Neural progenitor cell (in vitro differentiated cells): Measurements from ENCODE around the gene VASH2. TPM values are rescaled to one million over a fixed set of nuclear protein-coding genes. Genes with fewer than 3 reads are reported as not detected.

Experiments
- DNase-seq: peaks from one replicate; pipeline ENCODE4 v3.0.0-alpha.2; 2016; ENCODE audit warnings: low spot score
- H2AFZ ChIP-seq: fragments of 200-600 bp; sonication (generic); replicated peaks from 2 replicates; pipeline ENCODE4 v1.6.1; 2016; ENCODE audit warnings: antibody characterized with exemption
- H3F3A ChIP-seq: fragments of 200-600 bp; sonication (generic); 2 replicates; pipeline ENCODE4 v1.6.1; 2016; ENCODE audit warnings: antibody characterized with exemption, low read depth
- H3K27ac ChIP-seq: fragments of 200-600 bp; sonication (generic); 2 replicates; pipeline ENCODE4 v1.5.1; 2016; ENCODE audit warnings: mild to moderate bottlenecking
- H3K27me3 ChIP-seq: fragments of 200-600 bp; sonication (generic); 2 replicates; pipeline ENCODE4 v1.6.1; 2016; ENCODE audit warnings: mild to moderate bottlenecking, moderate library complexity
- H3K36me3 ChIP-seq: fragments of 200-600 bp; sonication (generic); 2 replicates; pipeline ENCODE4 v1.5.1; 2016
- H3K4me1 ChIP-seq: fragments of 200-600 bp; sonication (generic); 2 replicates; pipeline ENCODE4 v1.6.1; 2016; ENCODE audit warnings: mixed run types
- H3K4me2 ChIP-seq: fragments of 200-600 bp; sonication (generic); 2 replicates; pipeline ENCODE4 v1.6.1; 2016
- H3K4me3 ChIP-seq: fragments of 200-600 bp; sonication (generic); 2 replicates; pipeline ENCODE4 v1.5.1; 2016
- H3K79me2 ChIP-seq: fragments of 200-600 bp; sonication (generic); 2 replicates; pipeline ENCODE4 v1.6.1; 2016; ENCODE audit warnings: low read depth
- H3K9ac ChIP-seq: fragments of 200-600 bp; sonication (generic); 2 replicates; pipeline ENCODE4 v1.6.1; 2016
- H3K9me3 ChIP-seq: fragments of 200-600 bp; sonication (generic); 2 replicates; pipeline ENCODE4 v1.5.1; 2016; ENCODE audit warnings: low read depth
- H4K20me1 ChIP-seq: fragments of 200-600 bp; sonication (generic); 2 replicates; pipeline ENCODE4 v1.6.1; 2016; ENCODE audit warnings: low read depth
- H3K27ac Mint-ChIP-seq: 3 replicates; pipeline ENCODE4 v1.8.0; 2021; ENCODE audit warnings: mixed read lengths
- H3K27me3 Mint-ChIP-seq: 2 replicates; pipeline ENCODE4 v1.8.0; 2022; ENCODE audit warnings: low read depth, mild to moderate bottlenecking, inconsistent platforms, moderate library complexity, mixed read lengths; ENCODE audit not compliant: insufficient read depth
- H3K36me3 Mint-ChIP-seq: 3 replicates; pipeline ENCODE4 v1.8.0; 2021; ENCODE audit warnings: mixed read lengths
- H3K4me1 Mint-ChIP-seq: 3 replicates; pipeline ENCODE4 v1.8.0; 2021; ENCODE audit warnings: mixed read lengths
- H3K4me3 Mint-ChIP-seq: 3 replicates; pipeline ENCODE4 v1.8.0; 2021; ENCODE audit warnings: mild to moderate bottlenecking, moderate library complexity, mixed read lengths
- H3K9me3 Mint-ChIP-seq: 3 replicates; pipeline ENCODE4 v1.8.0; 2020; ENCODE audit warnings: mixed read lengths
- CTCF ChIP-seq: fragments of 200-600 bp; sonication (generic); IDR thresholded peaks from 2 replicates; pipeline ENCODE4 v1.5.1; 2017; ENCODE audit warnings: antibody characterized with exemption, mild to moderate bottlenecking
- EZH2 ChIP-seq: fragments of 200-600 bp; sonication (generic); IDR thresholded peaks from 2 replicates; pipeline ENCODE4 v1.6.1; 2017; ENCODE audit warnings: antibody characterized with exemption, mild to moderate bottlenecking, moderate library complexity
- EZH2phosphoT487 ChIP-seq: fragments of 200-600 bp; sonication (generic); IDR thresholded peaks from 2 replicates; pipeline ENCODE4 v1.6.1; 2017; ENCODE audit warnings: antibody characterized with exemption
- total RNA-seq: library from RNA; depleted of rRNA; stranded (reverse); fragments of >200 nt; gene quantifications from 2 replicates; pipeline ENCODE4 v1.2.3, GENCODE V29; 2015; ENCODE audit warnings: low replicate concordance

VASH2 gene
- total RNA-seq, 1 donor from 2014 or later = 5.2 TPM

GRCh38 chr1:212955098-212955497, 4.8 kb downstream of the VASH2 start:
- Histone ChIP-seq H4K20me1 (peaks cover 4% of the 10 kb centered on the region), H2AFZ (no peak overlapping the region), H3K9ac (no peak overlapping the region), H3K36me3 (no peaks in the 10 kb centered on the region), H3K27me3 (peaks cover 18% of the 10 kb centered on the region), H3F3A (peaks cover 13% of the 10 kb centered on the region), H3K4me3 (no peak overlapping the region), H3K4me1 (peaks cover 12% of the 10 kb centered on the region), H3K27ac (no peak overlapping the region), H3K9me3 (no peaks in the 10 kb centered on the region), H3K79me2 (peaks cover 4% of the 10 kb centered on the region), H3K4me2 (no peak overlapping the region)
- Mint-ChIP-seq H3K27ac (no peak overlapping the region), H3K4me3 (no peak overlapping the region), H3K36me3 (peaks cover 19% of the 10 kb centered on the region), H3K4me1 (peaks cover 14% of the 10 kb centered on the region), H3K9me3 (no peaks in the 10 kb centered on the region), H3K27me3 (peaks cover 3% of the 10 kb centered on the region)
- no peak for DNase-seq
- TF ChIP-seq EZH2 = no peak
- no peak for TF ChIP-seq EZH2phosphoT487
- no peak for TF ChIP-seq CTCF

- H3K9me3 ChIP-seq = no peaks in the 10 kb centered on the region
- H3K9ac ChIP-seq = no peak overlapping the region
- H3K79me2 ChIP-seq = no peaks in the 10 kb centered on the region
- no peaks in the 10 kb centered on the region for H3K9me3 Mint-ChIP-seq
- H3K4me2 ChIP-seq = no peak overlapping the region
- no peak for DNase-seq
- H3K4me1 Mint-ChIP-seq = peaks cover 12% of the 10 kb centered on the region
- peaks cover 4% of the 10 kb centered on the region for H4K20me1 ChIP-seq
- peaks cover 15% of the 10 kb centered on the region for H3K27me3 ChIP-seq
- H3K36me3 Mint-ChIP-seq = peaks cover 23% of the 10 kb centered on the region
- no peak overlapping the region for H3K4me3 ChIP-seq
- no peak overlapping the region for H3K27ac ChIP-seq
- TF ChIP-seq EZH2 (no peak), CTCF (no peak), EZH2phosphoT487 (no peak)
- peaks cover 7% of the 10 kb centered on the region for H3K27me3 Mint-ChIP-seq
- no peaks in the 10 kb centered on the region for H3K36me3 ChIP-seq
- peaks cover 13% of the 10 kb centered on the region for H3F3A ChIP-seq
- no peak overlapping the region for H3K27ac Mint-ChIP-seq
- peaks cover 8% of the 10 kb centered on the region for H3K4me1 ChIP-seq
- no peak overlapping the region for H2AFZ ChIP-seq
- no peak overlapping the region for H3K4me3 Mint-ChIP-seq
Observed at GRCh38 chr1:212955961-212956620, 5.8 kb downstream of the VASH2 start.

- H3K79me2 ChIP-seq = no peaks in the 10 kb centered on the region
- H3K4me1 Mint-ChIP-seq = peaks cover 4% of the 10 kb centered on the region
- H3K4me1 ChIP-seq = no peaks in the 10 kb centered on the region
- H3K27me3 ChIP-seq = peaks cover under 1% of the 10 kb centered on the region
- no peak overlapping the region for H2AFZ ChIP-seq
- H3K27me3 Mint-ChIP-seq = peaks cover 7% of the 10 kb centered on the region
- H3F3A ChIP-seq = peaks cover 4% of the 10 kb centered on the region
- no peak overlapping the region for H3K27ac ChIP-seq
- no peak overlapping the region for H3K27ac Mint-ChIP-seq
- peaks cover 36% of the 10 kb centered on the region for H3K36me3 Mint-ChIP-seq
- peaks cover 2% of the 10 kb centered on the region for H4K20me1 ChIP-seq
- TF ChIP-seq EZH2phosphoT487 (no peak), CTCF (no peak), EZH2 (no peak)
- no peaks in the 10 kb centered on the region for H3K36me3 ChIP-seq
- no peak overlapping the region for H3K4me3 ChIP-seq
- H3K4me3 Mint-ChIP-seq = no peak overlapping the region
- DNase-seq = no peak
- no peak overlapping the region for H3K4me2 ChIP-seq
- H3K9me3 ChIP-seq = no peaks in the 10 kb centered on the region
- H3K9me3 Mint-ChIP-seq = no peaks in the 10 kb centered on the region
- H3K9ac ChIP-seq = no peak overlapping the region
Observed at GRCh38 chr1:212957546-212957945, 7.2 kb downstream of the VASH2 start.
